Measurements from ENCODE around the gene MYOM1. TPM values are rescaled to one million over a fixed set of nuclear protein-coding genes. Genes with fewer than 3 reads are reported as not detected.
A peak's percentile ranks its signal among the peaks of the same experiment; 100 is the strongest.
"Not testable (repeated sequence)": the region's sequence is repeated elsewhere in the genome, so short reads cannot be mapped to it uniquely, and the experiment has no call there.

The MYOM1 gene
- polyA plus RNA-seq, 1 donor = 8.7 TPM

DNA sequence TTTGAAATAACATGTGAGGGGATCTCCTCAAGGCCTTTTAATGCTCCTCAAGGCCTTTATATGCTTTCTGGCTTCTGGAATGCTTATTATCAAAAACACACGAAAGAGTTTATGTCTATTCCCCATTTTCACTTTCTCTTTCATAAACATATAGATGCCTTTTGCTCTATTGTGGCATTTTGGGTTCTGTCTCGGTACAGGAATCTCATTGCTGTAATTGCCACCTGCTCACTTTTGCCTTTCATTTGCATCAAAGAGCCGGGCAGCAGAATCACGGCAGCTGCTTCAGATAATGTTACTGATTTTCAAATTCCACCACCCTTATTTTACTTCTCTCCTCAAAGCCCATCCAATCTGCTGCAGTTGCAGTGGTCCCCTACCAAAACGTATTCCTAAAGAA, 152.0 kb downstream of the MYOM1 start:
- H3K36me3 ChIP-seq (ENCODE audit: control insufficient read depth, insufficient read depth, low read length) = no peaks in the 10 kb centered on the region
- no peak for DNase-seq
- H3K4me3 ChIP-seq (ENCODE audit: low read length) = no peak overlapping the region
- H3K9me3 ChIP-seq (ENCODE audit: control insufficient read depth, low read depth, low read length) = no peaks in the 10 kb centered on the region
- H3K27ac ChIP-seq (ENCODE audit: low read length) = no peak overlapping the region
- no peaks in the 10 kb centered on the region for H3K27me3 ChIP-seq (ENCODE audit: control insufficient read depth, insufficient read depth, low read length)
- peaks cover 10% of the 10 kb centered on the region for H3K4me1 ChIP-seq (ENCODE audit: control insufficient read depth, insufficient read depth, low read length)
- 47% methylated on average over 4 of the region's 5 CpGs for WGBS (ENCODE audit: insufficient coverage, low lambda C conversion rate)

DNA sequence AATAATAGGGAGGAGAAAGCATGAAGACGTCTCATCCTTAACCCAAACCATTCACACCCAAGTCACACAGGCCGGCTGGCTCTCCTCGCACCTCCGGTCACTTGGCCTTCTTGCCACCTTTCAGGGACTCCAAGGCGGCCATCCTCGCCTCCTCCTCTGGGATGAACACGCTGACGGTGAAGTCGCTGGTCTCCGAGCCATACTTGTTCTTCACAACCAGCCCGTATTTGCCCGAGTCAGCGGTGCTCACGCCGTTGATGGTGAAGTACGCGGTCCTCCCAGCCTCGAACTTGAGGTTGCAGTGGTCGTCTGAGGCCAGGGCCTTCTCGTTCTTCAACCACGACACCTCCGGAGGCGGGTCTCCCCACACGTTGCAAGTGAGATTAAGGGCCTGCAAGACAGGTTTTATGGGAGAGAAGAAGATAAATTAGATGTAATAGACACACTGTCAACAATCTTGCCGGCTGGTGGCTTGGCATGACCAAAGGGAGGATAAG, 152.6 kb downstream of the MYOM1 start:
- Histone ChIP-seq H3K27ac (ENCODE audit: low read length) (no peak overlapping the region), H3K36me3 (ENCODE audit: control insufficient read depth, insufficient read depth, low read length) (no peaks in the 10 kb centered on the region), H3K27me3 (ENCODE audit: control insufficient read depth, insufficient read depth, low read length) (no peaks in the 10 kb centered on the region), H3K4me1 (ENCODE audit: control insufficient read depth, insufficient read depth, low read length) (peaks cover 13% of the 10 kb centered on the region), H3K9me3 (ENCODE audit: control insufficient read depth, low read depth, low read length) (no peaks in the 10 kb centered on the region), H3K4me3 (ENCODE audit: low read length) (no peak overlapping the region)
- no CpG with 5 or more reads among the region's 25 CpGs for WGBS (ENCODE audit: insufficient coverage, low lambda C conversion rate)
- no peak for DNase-seq

DNA sequence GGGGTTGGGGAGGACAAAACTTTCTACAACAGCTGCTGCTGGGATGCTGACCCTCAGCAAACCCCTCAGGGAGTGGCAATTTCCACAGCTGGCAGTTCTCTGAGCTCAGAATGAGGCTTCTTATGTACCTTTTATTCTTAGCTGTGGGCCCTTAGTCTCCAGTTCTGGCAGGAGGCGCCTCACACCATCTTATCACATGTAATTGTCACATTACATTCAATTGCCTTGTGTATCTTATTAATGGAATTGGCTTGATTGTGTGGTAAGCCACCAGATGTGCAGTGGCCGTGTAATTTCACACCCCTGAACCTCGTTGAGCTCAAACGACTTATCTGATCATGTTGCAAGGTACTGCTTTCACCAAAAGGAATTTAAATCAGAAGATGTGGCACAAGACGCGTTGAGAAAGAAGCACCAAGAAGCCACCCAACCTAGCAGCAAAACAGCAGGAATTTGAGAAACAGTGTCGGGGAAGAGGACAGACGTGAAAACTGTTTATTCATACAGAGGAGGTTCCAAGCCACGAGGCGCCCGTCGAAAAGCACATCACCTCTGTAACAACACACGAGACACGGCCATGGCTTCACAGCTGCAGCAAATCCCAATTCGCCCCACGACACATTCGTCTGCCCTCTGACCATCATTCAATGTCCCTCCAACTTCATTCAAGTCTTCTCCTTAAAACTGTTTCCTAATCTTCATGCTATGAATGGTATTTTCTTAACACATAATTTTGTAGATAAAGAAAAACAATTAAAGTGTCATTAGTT, 153.2 kb downstream of the MYOM1 start:
- H3K36me3 ChIP-seq (ENCODE audit: control insufficient read depth, insufficient read depth, low read length) = no peaks in the 10 kb centered on the region
- 98% methylated on average over 8 of the region's 17 CpGs for WGBS (ENCODE audit: insufficient coverage, low lambda C conversion rate)
- no peak overlapping the region for H3K4me3 ChIP-seq (ENCODE audit: low read length)
- H3K9me3 ChIP-seq (ENCODE audit: control insufficient read depth, low read depth, low read length) = no peaks in the 10 kb centered on the region
- H3K27me3 ChIP-seq (ENCODE audit: control insufficient read depth, insufficient read depth, low read length) = no peaks in the 10 kb centered on the region
- H3K4me1 ChIP-seq (ENCODE audit: control insufficient read depth, insufficient read depth, low read length) = peaks cover 13% of the 10 kb centered on the region
- no peak overlapping the region for H3K27ac ChIP-seq (ENCODE audit: low read length)
- DNase-seq = no peak

DNA sequence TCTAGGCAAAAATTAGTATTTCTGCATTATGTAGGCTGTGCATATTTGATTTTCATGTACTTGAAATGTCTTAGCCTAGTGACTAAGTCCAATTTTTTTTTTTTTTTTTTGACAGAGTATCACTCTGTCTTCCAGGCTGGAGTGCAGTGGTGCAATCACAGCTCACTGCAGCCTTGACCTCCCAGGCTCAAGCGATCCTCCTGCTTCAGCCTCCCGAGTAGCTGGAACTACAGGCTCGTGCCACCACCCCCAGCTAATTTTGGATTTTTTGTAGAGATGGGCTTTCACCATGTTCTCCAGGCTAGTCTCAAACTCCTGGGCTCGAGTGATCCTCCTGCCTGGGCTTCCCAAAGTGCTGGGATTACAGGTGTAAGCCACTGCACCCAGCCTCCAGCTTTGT, 156.0 kb downstream of the MYOM1 start:
- no CpG with 5 or more reads among the region's 4 CpGs for WGBS (ENCODE audit: insufficient coverage, low lambda C conversion rate)
- not testable (repeated sequence) for H3K4me3 ChIP-seq (ENCODE audit: low read length); H3K27ac ChIP-seq (ENCODE audit: low read length); H3K27me3 ChIP-seq (ENCODE audit: control insufficient read depth, insufficient read depth, low read length); DNase-seq; H3K36me3 ChIP-seq (ENCODE audit: control insufficient read depth, insufficient read depth, low read length); H3K9me3 ChIP-seq (ENCODE audit: control insufficient read depth, low read depth, low read length)
- H3K4me1 ChIP-seq (ENCODE audit: control insufficient read depth, insufficient read depth, low read length) = peaks cover 13% of the 10 kb centered on the region

DNA sequence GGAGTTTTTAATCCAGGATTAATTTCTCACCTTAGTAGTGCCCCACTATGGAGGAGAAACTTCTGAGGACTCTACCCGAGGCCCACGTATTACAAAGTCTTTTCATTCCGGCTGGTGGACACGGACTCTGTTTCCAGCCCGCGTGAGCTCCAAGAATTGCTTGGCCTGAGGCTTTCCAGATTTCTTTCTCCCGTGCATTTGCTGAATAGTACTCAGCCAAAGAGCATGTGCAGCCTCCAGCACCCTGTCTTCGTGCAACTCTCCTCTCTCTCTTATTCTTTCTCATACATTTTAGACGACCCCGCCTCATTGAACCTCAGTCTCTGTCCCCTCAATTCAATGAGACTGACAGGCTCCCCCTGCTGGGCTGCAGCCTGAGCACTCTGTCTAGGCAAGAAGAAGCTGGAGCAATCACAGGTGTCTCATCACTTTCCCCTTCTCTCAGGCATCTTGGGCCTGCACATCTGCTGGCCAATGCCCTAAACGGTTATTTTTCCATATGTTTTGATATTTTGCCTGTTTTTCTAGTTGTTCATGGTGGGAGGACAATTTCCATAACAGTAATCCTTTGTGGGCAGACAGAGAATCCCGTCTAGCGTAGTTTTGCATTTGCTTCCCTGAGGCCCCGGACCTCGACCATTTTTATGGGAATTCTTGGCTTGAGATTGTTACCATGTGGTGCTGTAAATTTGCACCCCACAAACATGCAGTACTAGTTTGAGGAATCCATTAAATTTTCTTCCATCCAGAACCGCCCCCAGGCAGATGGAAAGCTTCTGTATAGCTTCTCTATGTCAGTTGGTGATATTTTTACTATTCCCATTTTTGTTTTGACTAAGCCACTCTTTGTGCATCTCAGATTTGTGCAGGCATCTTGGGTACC, 156.7 kb downstream of the MYOM1 start:
- DNase-seq = peak; percentile 43 to 62
- no peak overlapping the region for H3K4me3 ChIP-seq (ENCODE audit: low read length)
- 62% methylated on average over 7 of the region's 16 CpGs for WGBS (ENCODE audit: insufficient coverage, low lambda C conversion rate)
- peaks cover 13% of the 10 kb centered on the region for H3K4me1 ChIP-seq (ENCODE audit: control insufficient read depth, insufficient read depth, low read length)
- no peaks in the 10 kb centered on the region for H3K36me3 ChIP-seq (ENCODE audit: control insufficient read depth, insufficient read depth, low read length)
- H3K27me3 ChIP-seq (ENCODE audit: control insufficient read depth, insufficient read depth, low read length) = no peaks in the 10 kb centered on the region
- no peaks in the 10 kb centered on the region for H3K9me3 ChIP-seq (ENCODE audit: control insufficient read depth, low read depth, low read length)
- H3K27ac ChIP-seq (ENCODE audit: low read length) = no peak overlapping the region

DNA sequence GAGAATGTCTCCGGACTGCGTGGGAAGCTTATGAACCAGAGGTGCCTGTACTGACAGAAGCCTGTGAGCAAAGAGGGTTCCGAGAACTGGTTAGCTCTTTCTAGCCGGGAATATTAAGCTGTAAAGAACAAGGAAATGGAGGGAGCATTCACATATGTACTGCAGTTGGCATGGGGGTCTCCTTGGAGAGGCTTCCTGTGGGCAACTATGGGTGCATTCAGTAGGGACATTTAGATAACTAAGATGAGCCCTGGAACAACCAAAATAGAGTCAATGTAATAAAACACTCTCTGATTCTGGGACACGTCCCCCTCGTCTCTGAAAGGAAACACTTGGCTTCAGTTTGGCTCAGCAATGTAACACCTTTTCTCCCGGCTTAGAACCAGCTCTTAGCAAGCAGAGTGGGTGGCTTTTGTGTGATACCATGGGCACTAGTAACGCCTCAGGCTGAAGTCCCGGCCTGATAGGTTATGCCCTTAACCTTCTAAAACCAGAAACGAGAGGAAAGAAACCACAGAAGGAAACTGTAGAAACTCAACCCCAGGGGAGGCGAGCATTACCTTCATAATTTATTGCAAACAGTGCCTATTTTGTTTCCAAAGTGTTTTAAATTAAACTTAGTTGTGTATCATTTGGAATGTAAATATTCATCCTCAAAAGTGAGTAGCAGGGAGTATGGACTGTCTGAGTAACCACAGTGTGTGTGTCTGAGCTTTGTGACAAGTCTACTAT, 158.0 kb downstream of the MYOM1 start:
- no peak overlapping the region for H3K27ac ChIP-seq (ENCODE audit: low read length)
- 90% methylated on average over 3 of the region's 11 CpGs for WGBS (ENCODE audit: insufficient coverage, low lambda C conversion rate)

DNA sequence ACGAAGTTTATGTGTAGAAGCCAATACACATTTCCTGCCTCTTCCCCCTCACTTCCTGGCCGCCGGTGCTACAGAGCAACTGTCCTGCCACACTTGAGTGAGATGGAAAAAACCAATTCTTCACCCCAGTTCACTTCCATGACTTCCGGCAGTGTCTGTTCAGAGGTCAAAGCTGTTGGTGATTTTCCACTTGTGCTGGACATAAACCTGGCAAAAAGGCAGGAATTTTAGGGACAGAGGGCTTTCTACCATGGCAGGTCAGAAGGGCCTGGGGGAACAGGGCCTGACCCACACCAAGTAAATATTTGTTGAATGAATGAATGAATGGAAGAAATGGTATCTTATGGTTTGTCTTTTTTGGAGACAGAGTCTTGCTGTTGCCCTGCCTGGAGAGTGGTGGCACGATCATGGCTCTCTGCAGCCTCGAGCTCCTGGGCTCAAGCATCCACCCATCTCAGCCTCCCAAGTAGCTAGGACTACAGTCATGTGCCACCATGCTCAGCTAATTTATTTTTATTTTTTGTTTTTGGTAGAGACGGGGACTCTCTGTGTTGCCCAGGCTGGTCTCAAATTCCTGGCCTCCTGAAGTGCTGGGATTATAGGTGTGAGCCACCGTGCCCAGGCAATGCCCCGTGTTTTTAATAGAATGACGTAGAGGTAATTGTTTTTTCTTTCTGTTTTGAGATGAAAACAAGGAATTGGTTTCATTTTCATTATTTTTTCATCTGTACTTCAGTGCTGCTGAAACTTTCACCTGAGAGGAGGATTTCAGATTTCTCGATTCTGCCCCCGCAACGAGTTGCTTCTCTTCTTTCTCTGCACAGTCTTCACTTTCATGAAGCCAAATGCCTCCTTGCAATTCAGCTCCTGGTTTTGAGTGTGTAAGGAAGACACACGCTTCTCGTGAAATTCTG, 158.8 kb downstream of the MYOM1 start:
- no peak overlapping the region for H3K4me3 ChIP-seq (ENCODE audit: low read length)
- H3K9me3 ChIP-seq (ENCODE audit: control insufficient read depth, low read depth, low read length) = no peaks in the 10 kb centered on the region
- 83% methylated on average over 1 of the region's 15 CpGs for WGBS (ENCODE audit: insufficient coverage, low lambda C conversion rate)
- H3K36me3 ChIP-seq (ENCODE audit: control insufficient read depth, insufficient read depth, low read length) = no peaks in the 10 kb centered on the region
- no peaks in the 10 kb centered on the region for H3K27me3 ChIP-seq (ENCODE audit: control insufficient read depth, insufficient read depth, low read length)
- no peak for DNase-seq
- peaks cover 5% of the 10 kb centered on the region for H3K4me1 ChIP-seq (ENCODE audit: control insufficient read depth, insufficient read depth, low read length)
- no peak overlapping the region for H3K27ac ChIP-seq (ENCODE audit: low read length)

More for the DNA sequence above, 158.0 kb downstream of the MYOM1 start:
- Histone ChIP-seq H3K4me3 (ENCODE audit: low read length) (no peak overlapping the region), H3K9me3 (ENCODE audit: control insufficient read depth, low read depth, low read length) (no peaks in the 10 kb centered on the region), H3K4me1 (ENCODE audit: control insufficient read depth, insufficient read depth, low read length) (peaks cover 5% of the 10 kb centered on the region), H3K27me3 (ENCODE audit: control insufficient read depth, insufficient read depth, low read length) (no peaks in the 10 kb centered on the region), H3K36me3 (ENCODE audit: control insufficient read depth, insufficient read depth, low read length) (no peaks in the 10 kb centered on the region)
- no peak for DNase-seq

DNA sequence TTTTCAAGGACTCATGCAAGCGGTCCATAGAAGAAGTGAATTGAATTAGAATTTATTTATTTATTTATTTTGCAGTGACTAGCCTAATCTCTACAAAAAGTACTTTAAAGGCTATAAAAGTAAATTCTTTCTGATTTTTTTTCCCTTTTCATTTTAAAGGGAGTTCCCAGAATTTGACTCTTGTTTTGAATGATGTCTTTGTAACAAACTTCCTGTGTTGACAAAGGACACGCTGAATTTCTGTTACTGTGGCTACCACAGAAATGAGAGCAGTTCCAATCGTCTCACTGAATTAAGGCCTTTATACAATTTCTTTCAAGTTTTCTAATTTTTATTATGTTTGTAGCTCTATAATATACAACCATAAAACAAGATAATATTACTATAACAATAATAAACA, 160.5 kb downstream of the MYOM1 start:
- no peak for DNase-seq
- H3K4me3 ChIP-seq (ENCODE audit: low read length) = no peak overlapping the region
- no peaks in the 10 kb centered on the region for H3K9me3 ChIP-seq (ENCODE audit: control insufficient read depth, low read depth, low read length)
- peaks cover 5% of the 10 kb centered on the region for H3K4me1 ChIP-seq (ENCODE audit: control insufficient read depth, insufficient read depth, low read length)
- no peaks in the 10 kb centered on the region for H3K36me3 ChIP-seq (ENCODE audit: control insufficient read depth, insufficient read depth, low read length)
- 100% methylated on average over 1 of the region's 3 CpGs for WGBS (ENCODE audit: insufficient coverage, low lambda C conversion rate)
- no peaks in the 10 kb centered on the region for H3K27me3 ChIP-seq (ENCODE audit: control insufficient read depth, insufficient read depth, low read length)
- H3K27ac ChIP-seq (ENCODE audit: low read length) = no peak overlapping the region

DNA sequence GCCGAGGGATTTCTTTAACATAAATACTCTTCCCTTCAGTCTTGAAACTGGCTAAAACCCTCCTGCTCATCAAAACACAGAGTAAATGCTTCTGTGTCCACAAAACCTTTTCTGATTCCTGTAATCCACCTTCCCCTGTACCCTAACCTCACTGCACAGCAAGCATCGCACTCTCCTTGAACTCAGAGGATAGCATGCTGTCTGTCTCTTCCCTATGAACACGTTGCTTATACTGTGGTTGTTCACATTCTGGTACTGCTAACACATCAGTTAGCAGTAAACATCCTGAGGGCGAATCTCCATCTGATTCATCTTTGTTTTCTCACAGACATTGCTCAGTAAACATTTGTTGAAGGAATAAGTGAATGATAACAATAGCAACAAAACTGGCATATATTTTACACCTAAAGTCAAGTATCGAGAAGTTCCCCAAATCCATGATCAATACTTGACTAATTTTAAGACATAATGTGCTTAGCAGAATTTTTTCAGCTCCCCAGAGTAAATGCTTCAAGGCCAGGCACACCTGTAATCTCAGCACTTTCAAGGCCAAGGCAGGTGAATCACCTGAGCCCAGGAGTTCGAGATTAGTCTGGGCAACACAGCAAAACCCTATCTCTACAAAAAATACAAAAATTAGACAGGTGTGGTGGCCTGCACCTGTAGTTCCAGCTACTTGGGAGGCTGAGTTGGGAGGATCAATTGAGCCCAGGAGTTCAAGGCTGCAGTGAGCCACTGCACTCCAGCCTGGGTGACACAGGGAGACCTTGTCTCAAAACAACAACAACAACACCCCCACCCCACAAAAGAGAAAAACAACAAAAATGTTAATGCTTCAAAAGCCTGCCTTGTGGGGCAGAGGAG, 161.2 kb downstream of the MYOM1 start:
- Histone ChIP-seq H3K4me3 (ENCODE audit: low read length) (no peak overlapping the region), H3K36me3 (ENCODE audit: control insufficient read depth, insufficient read depth, low read length) (no peaks in the 10 kb centered on the region), H3K27me3 (ENCODE audit: control insufficient read depth, insufficient read depth, low read length) (no peaks in the 10 kb centered on the region), H3K27ac (ENCODE audit: low read length) (no peak overlapping the region), H3K9me3 (ENCODE audit: control insufficient read depth, low read depth, low read length) (no peaks in the 10 kb centered on the region), H3K4me1 (ENCODE audit: control insufficient read depth, insufficient read depth, low read length) (peaks cover 5% of the 10 kb centered on the region)
- WGBS (ENCODE audit: insufficient coverage, low lambda C conversion rate) = no CpG with 5 or more reads among the region's 6 CpGs
- no peak for DNase-seq

All from large intestine (tissue), 3 donors.